ENCODE results near the gene FAM120C.

FAM120C gene

GRCh38 chrX:54182864-54183613 lies at the start of gene FAM120C:
FAM120C (minus strand) TSS chrX:54183254; CDS start chrX:54183198, 56 bp downstream.
- DNase-seq, result peak; percentile 81

DNA sequence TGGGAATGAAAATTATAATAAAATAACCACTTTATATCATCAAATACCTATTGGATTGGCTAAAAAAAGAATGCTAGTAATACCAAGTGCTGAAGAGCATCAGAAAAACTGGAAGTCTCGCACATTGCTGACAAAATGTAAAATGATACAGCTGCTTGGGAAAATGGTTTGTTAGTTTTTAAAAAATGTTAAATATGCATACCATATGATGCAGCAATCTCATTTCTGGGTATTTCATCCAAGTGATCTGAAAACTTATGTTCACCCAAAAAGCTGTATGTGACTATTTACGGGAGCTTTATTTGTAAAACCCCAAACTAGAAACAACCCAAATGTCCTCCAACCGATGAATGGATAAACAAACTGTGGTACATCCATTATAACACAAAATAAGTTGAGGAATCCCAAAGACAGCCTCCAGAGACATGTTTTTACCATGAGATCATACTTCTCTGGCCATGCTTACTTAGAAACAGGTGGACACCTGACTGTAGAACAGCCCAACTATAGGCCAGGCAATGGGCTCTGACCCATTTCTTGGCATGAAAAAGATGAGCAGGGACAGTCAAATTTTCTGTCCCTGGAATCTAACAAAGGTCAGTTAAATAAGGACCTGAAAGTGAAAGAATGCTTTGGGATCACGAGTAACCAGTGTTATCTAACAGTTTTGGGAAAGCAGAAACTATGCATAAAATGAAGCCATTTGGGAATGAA lies 47.5 kb upstream of the FAM120C start:
- no peak for DNase-seq

DNA sequence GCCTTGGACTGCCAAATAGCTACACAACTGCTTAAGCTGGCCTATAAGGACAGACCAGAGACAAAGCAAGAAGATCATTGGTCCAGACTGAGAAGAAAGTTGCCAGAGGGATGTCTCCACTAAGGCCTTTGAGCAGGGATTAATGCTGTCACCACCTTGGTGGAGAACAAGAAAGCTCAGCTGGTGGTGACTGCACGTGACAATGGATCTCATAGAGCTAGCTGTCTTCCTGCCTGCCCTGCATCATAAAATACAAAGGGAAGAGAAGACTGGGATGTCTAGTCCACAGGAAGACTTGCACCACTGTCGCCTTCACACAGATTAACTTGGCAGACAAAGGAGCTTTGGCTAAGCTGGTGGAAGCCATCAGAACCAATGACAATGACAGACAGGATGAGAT lies 40.5 kb upstream of the FAM120C start:
- DNase-seq, result no peak

GRCh38 chrX:54213603-54214002 lies 30.5 kb upstream of the FAM120C start:
- DNase-seq, result no peak

DNA sequence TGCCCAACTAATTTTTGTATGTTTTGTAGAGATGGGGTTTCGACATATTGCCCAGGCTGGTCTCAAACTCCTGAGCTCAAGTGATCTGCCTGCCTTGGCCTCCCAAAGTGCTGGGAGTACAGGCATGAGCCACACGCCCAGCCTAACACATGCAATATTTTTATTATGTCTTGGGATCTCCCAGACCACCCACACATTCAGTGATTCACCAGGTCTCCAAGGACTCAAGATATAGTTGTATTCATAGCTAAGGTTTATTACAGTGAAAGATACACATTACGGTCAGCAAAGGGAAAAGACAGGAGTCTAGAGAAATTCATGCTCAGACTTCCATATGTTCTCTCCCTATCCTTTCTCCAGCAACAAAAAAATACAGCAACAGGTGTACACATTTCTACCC lies 25.5 kb upstream of the FAM120C start:
- DNase-seq, result no peak

- DNase-seq, result no peak
These were observed 15.2 kb upstream of the FAM120C start for GRCh38 chrX:54198262-54198661.

- DNase-seq, result no peak
These were observed 12.0 kb upstream of the FAM120C start for GRCh38 chrX:54194982-54195588.

GRCh38 chrX:54193085-54193821 lies 10.2 kb upstream of the FAM120C start:
- no peak for DNase-seq

- DNase-seq, result no peak
These were observed 1.4 kb upstream of the FAM120C start for GRCh38 chrX:54184474-54184873.

DNA sequence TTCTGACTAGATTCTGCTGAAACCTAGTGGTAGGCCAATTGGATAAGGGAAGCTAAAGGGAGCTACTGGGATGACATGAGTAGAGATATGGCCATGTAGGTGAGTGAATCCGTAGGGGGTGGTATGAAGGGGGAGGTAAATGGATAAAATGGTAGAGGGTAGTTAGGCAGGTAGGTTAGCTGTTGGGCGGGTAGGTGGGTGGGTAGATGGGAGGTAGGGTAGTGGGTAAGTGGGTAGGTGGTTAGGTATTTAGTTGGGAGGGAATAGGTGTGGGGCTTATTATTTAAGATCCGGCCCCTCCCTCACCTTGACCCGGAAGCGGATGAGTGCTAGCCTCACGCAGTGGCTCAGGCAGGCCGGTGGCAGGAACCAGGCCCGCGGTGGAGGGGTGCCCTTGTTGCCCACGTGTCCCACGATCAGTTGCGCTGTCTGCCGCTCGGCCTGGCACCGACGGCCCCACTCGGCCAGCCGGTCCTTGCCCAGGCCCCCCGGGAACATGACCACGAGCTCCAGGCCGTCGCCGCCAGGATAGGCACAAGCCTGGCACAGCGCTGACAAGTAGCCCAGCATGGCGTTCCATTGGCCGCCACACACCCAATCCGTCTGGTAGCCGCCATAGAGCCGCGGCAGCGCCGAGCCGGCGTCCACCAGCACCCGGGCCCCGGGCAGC lies 725 bp downstream of the FAM120C start:
- DNase-seq, result peak; percentile 72

GRCh38 chrX:54181202-54181953 lies 1.7 kb downstream of the FAM120C start:
- no peak for DNase-seq

GRCh38 chrX:54180403-54180802 lies 2.7 kb downstream of the FAM120C start:
- DNase-seq, result no peak

- no peak for DNase-seq
These were observed 4.7 kb downstream of the FAM120C start for GRCh38 chrX:54178100-54178940.

- no peak for DNase-seq
These were observed 5.7 kb downstream of the FAM120C start for GRCh38 chrX:54177306-54177705.

GRCh38 chrX:54173791-54174190 lies 9.3 kb downstream of the FAM120C start:
- no peak for DNase-seq

- DNase-seq, result no peak
These were observed 10.6 kb downstream of the FAM120C start for GRCh38 chrX:54172455-54172854.

DNA sequence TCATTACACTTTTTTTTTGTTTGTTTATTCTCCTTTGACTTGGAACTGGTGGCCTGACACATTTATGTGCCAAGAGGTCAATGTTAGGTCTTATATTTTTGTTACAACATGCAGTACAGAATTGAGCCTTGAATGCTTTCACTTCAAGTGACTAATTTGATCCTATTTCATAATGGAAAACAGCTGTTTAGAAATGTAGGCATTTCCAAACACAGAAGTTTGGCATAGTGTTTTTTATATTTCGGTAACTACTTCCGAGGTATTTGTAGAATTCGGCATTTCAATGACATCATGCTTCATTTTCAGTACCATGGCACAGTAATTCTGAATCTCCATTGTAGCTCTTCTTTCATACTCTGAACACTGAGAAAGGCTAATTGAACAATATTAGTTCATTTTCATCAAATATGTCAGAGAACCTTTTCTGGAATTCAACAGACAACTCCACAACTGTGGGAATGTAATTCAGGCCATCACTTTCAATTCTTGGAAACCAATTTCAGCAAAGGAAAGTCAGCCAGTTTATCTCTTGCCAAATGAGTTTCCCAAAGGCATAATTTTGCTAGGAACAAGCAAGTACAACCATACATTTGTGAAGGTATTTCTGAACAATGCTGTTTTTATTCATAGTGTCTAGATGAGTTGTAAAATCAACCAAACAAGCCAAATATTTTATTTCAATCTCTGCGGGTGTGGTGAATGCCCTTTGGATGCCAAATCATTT lies 11.4 kb downstream of the FAM120C start:
- no peak for DNase-seq

- no peak for DNase-seq
These were observed 12.0 kb downstream of the FAM120C start for GRCh38 chrX:54171091-54171490.

DNA sequence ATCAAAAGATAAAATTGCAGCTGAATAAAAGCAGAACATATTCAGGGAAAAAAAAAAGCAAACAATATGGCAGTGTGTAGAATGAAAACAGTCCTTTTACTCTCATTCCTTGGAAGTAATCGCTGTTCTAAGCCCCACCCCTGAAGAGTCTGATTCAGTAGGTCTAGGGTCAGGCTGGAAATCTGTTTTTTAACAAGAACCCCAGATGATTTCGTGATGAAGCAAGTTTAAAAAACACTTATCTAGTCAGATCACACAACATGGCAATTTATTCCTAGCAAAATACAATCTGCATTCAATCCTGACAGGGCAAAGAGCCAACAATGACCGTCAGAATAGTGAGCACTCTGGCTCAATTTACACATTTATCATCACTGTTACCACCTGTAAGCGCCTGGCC lies 16.1 kb downstream of the FAM120C start:
- DNase-seq, result no peak

DNA sequence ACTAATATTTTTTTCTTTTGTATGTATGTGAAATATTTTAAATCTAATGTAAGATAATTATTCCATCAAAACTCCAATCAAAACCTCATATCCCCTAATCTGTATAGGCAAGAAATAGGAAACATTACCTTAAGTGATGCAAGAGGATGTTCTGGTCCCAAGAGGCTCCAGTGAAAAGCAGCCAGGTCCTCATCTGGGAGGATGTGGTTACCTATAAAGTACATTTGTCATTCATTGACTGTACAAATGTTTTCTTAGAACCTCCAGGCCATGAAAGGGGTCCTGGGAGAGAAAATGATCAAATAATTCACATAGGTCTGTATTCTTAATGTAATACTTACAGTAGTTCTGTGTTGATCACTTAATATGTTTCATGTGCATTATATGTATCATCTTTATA lies 25.5 kb downstream of the FAM120C start:
- no peak for DNase-seq
